ENCODE measurements around the gene SLC51A. TPM values are rescaled to one million over a fixed set of nuclear protein-coding genes. Genes with fewer than 3 reads are reported as not detected.
"Not testable (repeated sequence)": the region's sequence is repeated elsewhere in the genome, so short reads cannot be mapped to it uniquely, and the experiment has no call there.

The SLC51A gene
- 10 to 100 TPM in 1 of 2 donors, under 1 TPM in 1; 0.46 to 86.3 TPM for total RNA-seq
- long read RNA-seq, partial matches to known transcripts: 0 of 6 reads
- long read RNA-seq, other reads (novel, unspliced or antisense): 6 of 6 reads

- DNase-seq (peak in 1 of 2 donors; percentile 74), ATAC-seq (peak; percentile 77)
- intact Hi-C loops (cut with DNase I, micrococcal nuclease): no loop called here
Observed at GRCh38 chr3:196216089-196216564, at the start of gene SLC51A. Gene SLC51A (plus strand): TSS chr3:196216534. CDS start chr3:196216713, 179 bp downstream.

- ATAC-seq (no peak), DNase-seq (no peak)
- intact Hi-C loops (cut with DNase I, micrococcal nuclease): no loop called here
Observed at GRCh38 chr3:196166741-196167140, 49.6 kb upstream of the SLC51A start.

- ATAC-seq (peak; percentile 59), DNase-seq (no peak)
- intact Hi-C loops (cut with DNase I, micrococcal nuclease): no loop called here
Observed at GRCh38 chr3:196168808-196169391, 47.4 kb upstream of the SLC51A start.

GRCh38 chr3:196169836-196170240 lies 46.5 kb upstream of the SLC51A start:
- intact Hi-C loops (cut with DNase I, micrococcal nuclease): no loop called here
- DNase-seq (no peak), ATAC-seq (no peak)

- ATAC-seq; DNase-seq; intact Hi-C loops (cut with DNase I, micrococcal nuclease): not testable (repeated sequence)
Observed at GRCh38 chr3:196170296-196170695, 46.0 kb upstream of the SLC51A start.

GRCh38 chr3:196174652-196175051 lies 41.7 kb upstream of the SLC51A start:
- intact Hi-C loops (cut with DNase I, micrococcal nuclease): no loop called here
- DNase-seq (no peak), ATAC-seq (no peak)

- DNase-seq (no peak), ATAC-seq (no peak)
- intact Hi-C loops (cut with DNase I, micrococcal nuclease): no loop called here
Observed at GRCh38 chr3:196175116-196175625, 41.2 kb upstream of the SLC51A start.

- intact Hi-C loops (cut with DNase I, micrococcal nuclease): no loop called here
- no peak for DNase-seq
- no peak for ATAC-seq
Observed at GRCh38 chr3:196175722-196176121, 40.6 kb upstream of the SLC51A start.

GRCh38 chr3:196177567-196177966 lies 38.8 kb upstream of the SLC51A start:
- DNase-seq: peak in 1 of 2 donors; percentile 54
- intact Hi-C loops (cut with DNase I, micrococcal nuclease): no loop called here
- peak; percentile 72 for ATAC-seq

- ATAC-seq (peak; percentile 89), DNase-seq (peak in 1 of 2 donors; percentile 77)
- intact Hi-C loops (cut with DNase I, micrococcal nuclease): no loop called here
Observed at GRCh38 chr3:196177967-196178366, 38.4 kb upstream of the SLC51A start.

GRCh38 chr3:196178993-196179379 lies 37.3 kb upstream of the SLC51A start:
- DNase-seq (no peak), ATAC-seq (no peak)
- intact Hi-C loops (cut with DNase I, micrococcal nuclease): no loop called here

- ATAC-seq: peak; percentile 17
- intact Hi-C loops (cut with DNase I, micrococcal nuclease): no loop called here
- peak in 1 of 2 donors; percentile 59 for DNase-seq
Observed at GRCh38 chr3:196179380-196180308, 36.7 kb upstream of the SLC51A start.

- ATAC-seq: no peak
- no peak for DNase-seq
- intact Hi-C loops (cut with DNase I, micrococcal nuclease): no loop called here
Observed at GRCh38 chr3:196180346-196180745, 36.0 kb upstream of the SLC51A start.

GRCh38 chr3:196181127-196181546 lies 35.2 kb upstream of the SLC51A start:
- DNase-seq (no peak), ATAC-seq (no peak)
- intact Hi-C loops (cut with DNase I, micrococcal nuclease): no loop called here

GRCh38 chr3:196184169-196184432 lies 32.2 kb upstream of the SLC51A start:
- ATAC-seq; intact Hi-C loops (cut with DNase I, micrococcal nuclease); DNase-seq: not testable (repeated sequence)

- ATAC-seq: no peak
- intact Hi-C loops (cut with DNase I, micrococcal nuclease): no loop called here
- DNase-seq: no peak
Observed at GRCh38 chr3:196184881-196185280, 31.5 kb upstream of the SLC51A start.

GRCh38 chr3:196186651-196187573 lies 29.4 kb upstream of the SLC51A start:
- ATAC-seq: no peak
- intact Hi-C loops (cut with DNase I, micrococcal nuclease): no loop called here
- DNase-seq: no peak

GRCh38 chr3:196189566-196190347 lies 26.6 kb upstream of the SLC51A start:
- DNase-seq: no peak
- ATAC-seq: no peak
- intact Hi-C loops (cut with DNase I, micrococcal nuclease): no loop called here

Measured in left colon (tissue), 2 donors.